Lower lobe of right lung (tissue), 2 donors: Measurements from ENCODE around the gene SYTL2. TPM values are rescaled to one million over a fixed set of nuclear protein-coding genes. Genes with fewer than 3 reads are reported as not detected.
A peak's percentile ranks its signal among the peaks of the same experiment; 100 is the strongest.

Experiments
- ATAC-seq, 2 donors: fragments of 200-7000 bp; cut with Tn5 transposase; one replicate each; pipeline ENCODE4 v1.9.1; 2020 to 2022; ENCODE audit warnings: mild to moderate bottlenecking in 2 of 2, moderate library complexity in 2 of 2
- DNase-seq: peaks from one replicate; pipeline ENCODE4 v3.0.0-alpha.2; 2020
- H3K27ac ChIP-seq: fragments of 200-600 bp; one replicate; pipeline ENCODE4 v1.8.0; 2022
- H3K27me3 ChIP-seq: fragments of 200-600 bp; one replicate; pipeline ENCODE4 v1.8.0; 2022; ENCODE audit warnings: low read depth
- H3K36me3 ChIP-seq: fragments of 200-600 bp; one replicate; pipeline ENCODE4 v1.8.0; 2022; ENCODE audit warnings: mild to moderate bottlenecking
- H3K4me1 ChIP-seq: fragments of 200-600 bp; one replicate; pipeline ENCODE4 v1.8.0; 2022
- H3K4me3 ChIP-seq: fragments of 200-600 bp; one replicate; pipeline ENCODE4 v1.8.0; 2022; ENCODE audit warnings: mild to moderate bottlenecking
- H3K9me3 ChIP-seq: fragments of 200-600 bp; one replicate; pipeline ENCODE4 v1.8.0; 2022
- CTCF ChIP-seq: fragments of 200-600 bp; IDR thresholded peaks from one replicate; pipeline ENCODE4 v1.8.0; 2022; ENCODE audit warnings: antibody characterized with exemption, mild to moderate bottlenecking
- intact Hi-C: fragments of 100-400 bp; cut with DNase I; formaldehyde crosslinking; loops from one replicate; pipeline ENCODE4 v1.11.0; 2022
- total RNA-seq: library from RNA; stranded (reverse); fragmentation: NEBNext Ultra II Directional; extraction: Animal tissue kit (Norgen Biotek cat#: 25700); gene quantifications from one replicate; pipeline ENCODE4 v1.2.1, GENCODE V29; 2021
- donor health status: DM: no; HTN: yes; CAD: no; lungs with severe emphysema.

The SYTL2 gene
- total RNA-seq, 1 donor from 2014 or later: 23.6 TPM

GRCh38 chr11:85647078-85647477 is 163.9 kb downstream of the SYTL2 start:
- Histone ChIP-seq H3K9me3 (no peaks in the 10 kb centered on the region), H3K4me3 (peak overlapping the region; percentile 74), H3K36me3 (peaks cover 12% of the 10 kb centered on the region), H3K27me3 (no peaks in the 10 kb centered on the region), H3K4me1 (peaks cover 24% of the 10 kb centered on the region), H3K27ac (peak overlapping the region; percentile 80)
- DNase-seq (no peak), ATAC-seq (peak in 1 of 2 donors; percentile 3)
- no peak for TF ChIP-seq CTCF
- intact Hi-C loops: no loop called here

Other genes with a start within 250 kb of the SYTL2 start
- 7.2 TPM for gene DLG2, start 183.8 kb downstream of the SYTL2 start, total RNA-seq
- gene TMEM126B, start 182.5 kb downstream of the SYTL2 start, total RNA-seq: 49.6 TPM
- 26.9 TPM for gene TMEM126A, start 163.2 kb downstream of the SYTL2 start, total RNA-seq
- gene CREBZF, start 146.0 kb downstream of the SYTL2 start, total RNA-seq: 39.6 TPM
- gene CCDC89, start 124.9 kb downstream of the SYTL2 start, total RNA-seq: 1.6 TPM
- gene CCDC83, start 44.2 kb upstream of the SYTL2 start, total RNA-seq: not detected